HTR-8/SVneo (cell line): ENCODE data around the gene OR56A1.

ENCODE experiments used
- DNase-seq: peaks from one replicate; pipeline ENCODE4 v3.0.0; 2011; ENCODE audit warnings: low spot score, mixed read lengths; ENCODE audit not compliant: insufficient read length
- FAIRE-seq: peaks from 2 replicates; lab custom pipeline; 2011; peaks lifted over from hg19 to GRCh38; lab: Jason Lieb, UNC

Gene OR56A1

DNA sequence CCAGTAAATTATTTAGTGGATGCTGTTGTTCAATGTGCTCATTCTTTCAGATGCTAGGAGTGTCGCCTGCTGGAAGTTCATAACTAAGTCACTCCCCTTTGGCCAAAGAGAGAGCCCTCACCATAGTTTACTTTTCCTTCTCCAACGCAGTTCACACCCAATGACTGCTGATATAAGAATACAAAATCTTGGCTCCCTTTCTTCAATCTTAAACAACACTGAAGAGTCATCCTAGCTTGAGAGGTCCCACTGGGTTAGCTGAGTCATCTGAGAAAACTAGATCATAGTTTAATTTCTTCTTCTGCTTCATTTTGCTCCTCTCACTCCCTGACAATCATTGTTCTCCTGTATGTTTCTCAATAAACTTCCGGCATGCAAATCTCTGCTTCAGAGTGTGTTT is 38.4 kb downstream of the OR56A1 start:
- FAIRE-seq (no peak), DNase-seq (no peak)

DNA sequence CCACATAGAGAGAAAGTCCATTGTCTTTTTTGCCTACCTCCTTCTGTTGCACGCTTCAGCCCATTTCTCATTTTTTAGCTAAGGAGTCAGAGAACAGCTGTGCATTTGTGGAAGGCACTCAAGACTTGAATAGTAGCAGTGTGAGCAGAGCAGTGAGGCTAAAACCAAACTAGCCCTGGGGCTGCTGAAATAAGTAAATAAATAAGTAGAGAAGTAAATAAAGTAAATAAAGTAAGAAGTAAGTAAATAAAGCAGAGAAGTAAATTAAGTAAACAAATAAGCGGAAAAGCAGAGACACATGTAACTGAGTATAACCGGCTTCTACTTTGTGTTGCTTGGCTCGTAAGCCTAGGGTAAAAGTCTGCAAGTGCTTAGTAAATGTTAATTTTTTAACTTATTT is 41.4 kb downstream of the OR56A1 start:
- DNase-seq (no peak), FAIRE-seq (no peak)

DNA sequence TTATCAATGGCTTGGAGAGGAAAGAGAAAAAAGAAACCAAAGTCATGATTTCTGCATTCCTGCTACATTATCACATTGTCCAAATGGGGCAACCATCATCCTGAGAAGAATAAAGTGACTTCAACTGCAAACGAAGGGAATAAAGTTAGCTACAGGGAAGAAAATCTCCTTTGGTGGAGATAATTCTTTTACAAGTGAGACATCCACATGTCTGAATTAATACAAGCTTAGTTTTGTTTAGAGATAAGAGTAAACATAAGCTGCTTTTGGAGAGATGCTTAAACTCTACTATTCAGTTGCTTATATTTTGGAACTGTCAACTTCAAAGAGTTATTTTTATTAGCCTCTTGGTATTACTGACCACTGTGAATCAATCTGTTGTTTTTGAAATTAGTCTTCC is 43.7 kb downstream of the OR56A1 start, which contains the start of gene OR52L1:
Gene OR52L1, minus strand, starts transcription at position 101 of the 400 bp plus-strand sequence. Its CDS starts 55 bp downstream, at position 46.
- FAIRE-seq (no peak), DNase-seq (no peak)

DNA sequence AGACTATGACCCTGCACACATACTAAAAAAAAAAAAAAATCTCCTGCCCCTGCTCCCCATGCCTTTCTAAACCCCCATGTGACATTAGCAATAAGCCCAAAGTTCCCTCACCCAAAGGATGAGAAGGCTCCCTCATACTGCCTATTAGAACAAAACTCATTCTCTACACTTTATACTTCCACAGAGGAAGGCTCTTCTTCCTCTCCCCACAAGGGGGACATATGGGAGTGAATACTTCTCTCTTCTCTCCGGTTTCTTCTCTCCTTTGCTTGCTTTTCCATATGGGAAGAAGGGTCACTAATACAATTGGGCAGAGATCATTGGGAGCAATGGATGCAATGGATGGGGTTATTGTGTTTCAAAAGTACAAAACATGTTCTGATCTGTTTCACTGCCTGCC is 47.1 kb downstream of the OR56A1 start:
- DNase-seq (no peak), FAIRE-seq (no peak)

DNA sequence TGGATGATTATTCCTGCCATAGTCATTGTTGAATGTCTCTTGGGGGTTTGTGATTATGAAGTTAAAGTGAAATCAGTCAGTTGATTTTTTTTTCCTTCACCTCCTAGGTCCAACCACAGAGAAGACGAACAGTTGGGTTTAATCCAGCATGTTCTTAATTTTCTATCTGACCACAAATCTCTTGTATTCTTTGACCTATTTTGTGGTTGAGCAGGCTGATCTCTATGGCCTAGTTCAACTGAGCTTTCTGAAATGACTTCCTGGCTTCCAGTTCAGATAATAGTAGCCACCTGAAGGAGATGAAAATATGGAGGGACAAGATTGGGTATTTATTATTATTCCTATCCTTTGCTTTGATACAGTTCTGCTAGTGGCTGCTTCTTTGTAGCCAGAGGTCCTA is 57.0 kb downstream of the OR56A1 start:
- no peak for FAIRE-seq
- no peak for DNase-seq
